Measurements from ENCODE around the gene CRTC3.
A peak's percentile ranks its signal among the peaks of the same experiment; 100 is the strongest.

Gene CRTC3

DNA sequence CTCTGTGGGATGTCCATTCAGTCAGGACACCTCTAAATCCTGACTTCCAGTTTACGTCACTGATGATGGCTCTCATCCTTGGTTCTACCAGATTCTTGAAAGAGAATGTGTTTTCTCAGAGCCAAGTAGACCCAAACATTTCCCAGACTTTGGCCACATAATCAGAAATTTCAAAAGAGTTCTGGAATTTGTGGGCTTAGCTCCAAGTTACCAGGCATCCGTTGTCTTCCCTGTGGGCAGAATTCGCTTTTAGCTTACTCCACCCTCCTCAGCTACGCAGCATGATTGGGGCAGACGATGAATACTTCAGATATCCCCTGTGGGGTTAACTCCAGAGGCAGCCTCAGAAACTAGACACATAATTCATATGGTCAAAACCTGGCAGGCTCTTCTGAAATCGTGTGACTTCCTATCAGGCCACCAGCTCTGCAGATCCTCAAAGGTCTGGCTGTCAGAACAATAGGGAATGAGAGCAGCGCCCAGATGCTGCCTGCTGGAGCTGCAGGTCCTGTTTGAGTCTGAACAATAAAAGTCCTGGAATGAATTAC lies 30.6 kb downstream of the CRTC3 start:
- no peak overlapping the region for H3K4me3 ChIP-seq (ENCODE audit: control insufficient read depth, low read depth, low read length)
- TF ChIP-seq, protein P1, sequence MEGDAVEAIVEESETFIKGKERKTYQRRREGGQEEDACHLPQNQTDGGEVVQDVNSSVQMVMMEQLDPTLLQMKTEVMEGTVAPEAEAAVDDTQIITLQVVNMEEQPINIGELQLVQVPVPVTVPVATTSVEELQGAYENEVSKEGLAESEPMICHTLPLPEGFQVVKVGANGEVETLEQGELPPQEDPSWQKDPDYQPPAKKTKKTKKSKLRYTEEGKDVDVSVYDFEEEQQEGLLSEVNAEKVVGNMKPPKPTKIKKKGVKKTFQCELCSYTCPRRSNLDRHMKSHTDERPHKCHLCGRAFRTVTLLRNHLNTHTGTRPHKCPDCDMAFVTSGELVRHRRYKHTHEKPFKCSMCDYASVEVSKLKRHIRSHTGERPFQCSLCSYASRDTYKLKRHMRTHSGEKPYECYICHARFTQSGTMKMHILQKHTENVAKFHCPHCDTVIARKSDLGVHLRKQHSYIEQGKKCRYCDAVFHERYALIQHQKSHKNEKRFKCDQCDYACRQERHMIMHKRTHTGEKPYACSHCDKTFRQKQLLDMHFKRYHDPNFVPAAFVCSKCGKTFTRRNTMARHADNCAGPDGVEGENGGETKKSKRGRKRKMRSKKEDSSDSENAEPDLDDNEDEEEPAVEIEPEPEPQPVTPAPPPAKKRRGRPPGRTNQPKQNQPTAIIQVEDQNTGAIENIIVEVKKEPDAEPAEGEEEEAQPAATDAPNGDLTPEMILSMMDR (conservative IDR thresholded peaks at IDR 0.05; ENCODE audit: control insufficient read depth, insufficient read depth, low read depth, low read length), result no peak
- DNase-seq (ENCODE audit: low read depth), result peak; percentile 99

DNA sequence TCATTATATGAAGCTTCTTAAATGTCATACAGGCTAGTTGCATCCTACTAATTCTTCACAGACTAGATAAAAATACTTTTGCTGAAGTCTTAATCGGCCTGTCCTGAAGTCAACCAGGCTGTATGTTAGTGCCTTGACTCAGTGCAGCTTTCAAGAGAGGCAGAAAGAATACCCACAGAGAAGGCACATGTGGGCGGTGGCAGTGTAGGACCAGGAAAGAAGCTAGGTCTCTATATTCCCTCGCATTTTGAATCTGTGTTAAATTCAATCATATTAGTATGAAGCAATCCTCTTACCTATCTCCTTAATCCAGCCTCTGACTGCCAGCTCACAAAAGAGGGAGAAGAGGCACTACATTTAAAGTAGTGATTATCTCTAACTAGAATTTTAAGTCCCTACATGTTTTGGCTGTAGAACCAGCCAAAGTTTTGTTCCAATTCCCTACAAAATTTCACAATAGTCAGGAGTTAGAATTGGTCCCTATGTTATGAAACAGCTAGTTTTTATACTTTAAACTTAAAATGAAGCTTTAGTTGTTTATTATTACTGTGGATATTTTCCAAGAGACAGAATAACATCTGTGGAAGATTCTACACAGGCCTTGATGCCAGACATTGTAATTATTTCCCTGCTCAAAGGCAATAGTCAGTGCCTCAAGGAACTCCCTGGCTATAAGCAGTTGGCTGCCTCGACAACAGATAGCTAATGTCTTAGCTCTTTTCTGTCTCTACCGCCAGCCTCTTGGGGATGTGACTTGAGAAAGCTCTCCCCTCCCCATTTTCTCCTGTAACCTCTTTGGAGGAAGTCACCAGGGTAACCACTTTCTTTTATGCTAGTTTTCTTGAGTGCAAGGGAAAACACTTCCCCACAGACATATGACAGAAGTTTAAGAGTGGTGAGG lies 31.9 kb downstream of the CRTC3 start:
- DNase-seq (ENCODE audit: low read depth), result peak; percentile 73
- no peak overlapping the region for H3K4me3 ChIP-seq (ENCODE audit: control insufficient read depth, low read depth, low read length)
- TF ChIP-seq, protein P1 (conservative IDR thresholded peaks at IDR 0.05; ENCODE audit: control insufficient read depth, insufficient read depth, low read depth, low read length), result no peak

DNA sequence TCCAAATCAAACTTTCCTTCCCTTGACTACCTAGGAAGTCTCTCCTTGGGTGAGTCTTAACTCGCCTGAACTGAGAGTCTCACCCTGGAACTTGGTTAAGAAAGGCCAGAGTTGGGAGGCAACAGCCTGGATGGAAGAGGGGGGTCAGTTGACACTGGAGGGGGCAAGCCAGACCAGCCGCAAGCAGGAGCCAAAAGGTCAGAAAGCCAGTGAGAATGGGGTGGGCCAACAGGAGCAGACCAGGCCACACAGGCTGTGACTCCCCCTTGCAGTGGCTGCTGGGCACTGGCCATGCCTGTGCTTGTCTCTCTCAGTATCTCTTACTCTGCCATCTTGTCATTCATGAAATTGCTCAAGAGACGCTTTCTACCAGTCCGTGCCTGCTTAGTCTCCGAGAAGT lies 32.9 kb downstream of the CRTC3 start:
- TF ChIP-seq, protein P1 (conservative IDR thresholded peaks at IDR 0.05; ENCODE audit: control insufficient read depth, insufficient read depth, low read depth, low read length), result no peak
- no peak overlapping the region for H3K4me3 ChIP-seq (ENCODE audit: control insufficient read depth, low read depth, low read length)
- DNase-seq (ENCODE audit: low read depth), result no peak

DNA sequence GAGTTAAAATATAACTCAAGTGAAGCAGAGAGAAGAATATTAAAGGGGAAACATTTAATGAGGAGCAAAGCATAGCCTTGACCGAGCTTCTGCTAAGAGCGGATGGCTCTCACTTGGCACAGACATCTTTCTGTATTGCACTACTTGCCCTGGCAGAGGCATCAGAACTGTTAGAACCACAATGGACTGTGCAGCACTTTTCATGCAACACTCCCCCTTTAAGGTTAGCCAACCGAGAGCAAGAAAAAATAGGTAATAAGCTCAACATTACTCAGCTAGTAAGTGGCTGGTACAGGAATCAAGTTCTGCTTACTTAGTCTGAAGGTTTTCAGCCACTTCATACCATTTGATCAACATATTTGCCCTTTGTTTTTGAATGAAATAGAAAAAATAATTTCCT lies 33.7 kb downstream of the CRTC3 start:
- H3K4me3 ChIP-seq (ENCODE audit: control insufficient read depth, low read depth, low read length), result no peak overlapping the region
- TF ChIP-seq, protein P1 (conservative IDR thresholded peaks at IDR 0.05; ENCODE audit: control insufficient read depth, insufficient read depth, low read depth, low read length), result no peak
- DNase-seq (ENCODE audit: low read depth), result no peak

DNA sequence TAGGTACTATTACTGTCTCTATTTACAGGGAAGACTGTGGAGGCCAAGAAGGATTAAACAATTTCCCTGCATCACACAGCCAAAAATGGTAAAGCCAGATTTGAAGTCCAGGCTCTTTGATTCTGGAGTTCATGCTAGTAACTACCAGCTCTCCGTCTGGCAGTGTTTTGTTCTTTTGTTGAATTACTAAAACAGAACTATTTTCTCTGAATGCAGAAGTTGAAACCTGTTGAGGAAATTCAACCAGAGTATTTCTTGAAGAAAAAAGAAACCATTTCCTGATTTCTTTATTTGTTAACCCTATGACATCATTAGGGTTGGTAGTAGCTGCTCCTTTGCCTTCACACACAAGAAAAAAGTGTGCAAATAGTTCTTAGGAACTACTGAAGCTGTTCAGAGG lies 34.3 kb downstream of the CRTC3 start:
- no peak overlapping the region for H3K4me3 ChIP-seq (ENCODE audit: control insufficient read depth, low read depth, low read length)
- TF ChIP-seq, protein P1 (conservative IDR thresholded peaks at IDR 0.05; ENCODE audit: control insufficient read depth, insufficient read depth, low read depth, low read length), result no peak
- DNase-seq (ENCODE audit: low read depth), result no peak

DNA sequence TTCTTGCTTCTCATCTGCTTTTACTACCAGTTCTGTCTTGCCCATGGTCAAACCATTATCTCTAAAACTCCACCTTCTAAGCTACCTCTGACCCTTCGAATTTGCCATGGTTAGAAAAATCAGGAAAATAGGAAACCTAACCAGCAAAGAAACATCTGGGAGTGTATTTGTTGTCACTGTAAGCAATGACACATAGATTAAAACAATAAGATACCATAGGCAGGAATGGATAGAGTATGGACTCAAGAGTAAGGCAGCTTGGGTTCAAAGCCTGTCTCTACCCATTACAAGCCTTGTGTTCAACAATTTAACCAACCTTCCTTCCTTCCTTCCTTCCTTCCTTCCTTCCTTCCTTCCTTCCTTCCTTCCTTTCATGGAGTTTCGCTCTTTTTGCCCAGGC lies 34.9 kb downstream of the CRTC3 start:
- no peak overlapping the region for H3K4me3 ChIP-seq (ENCODE audit: control insufficient read depth, low read depth, low read length)
- TF ChIP-seq, protein P1 (conservative IDR thresholded peaks at IDR 0.05; ENCODE audit: control insufficient read depth, insufficient read depth, low read depth, low read length), result no peak

More for the DNA sequence above, 34.9 kb downstream of the CRTC3 start:
- DNase-seq (ENCODE audit: low read depth), result no peak
